Activated CD4-positive, alpha-beta T cell treated with anti-CD3 and anti-CD28 coated beads, Interleukin-2, amount 10 ng/mL, durations not matched to agents 7 days and 5 days (primary cell): ENCODE results near the gene TTLL5. TPM values are rescaled to one million over a fixed set of nuclear protein-coding genes. Genes with fewer than 3 reads are reported as not detected.

Experiments used
- CTCF ChIA-PET: fragments of 350-600 bp; sonication (Branson Sonifier 250); formaldehyde crosslinking; loops from one replicate; lab custom pipeline; 2021; ENCODE audit warnings: antibody characterized with exemption; lab: Charles Lee
- POLR2A ChIA-PET: fragments of 350-600 bp; sonication (Branson Sonifier 250); formaldehyde crosslinking; loops from one replicate; lab custom pipeline; 2021; ENCODE audit warnings: antibody characterized with exemption; lab: Charles Lee
- DNase-seq: peaks from one replicate; pipeline ENCODE4 v3.0.0-alpha.2; 2020
- H3K27ac Mint-ChIP-seq: one replicate; pipeline ENCODE4 v1.8.0; 2021; ENCODE audit warnings: mild to moderate bottlenecking, moderate library complexity, mixed read lengths
- H3K27me3 Mint-ChIP-seq: one replicate; pipeline ENCODE4 v1.8.0; 2021; ENCODE audit warnings: mixed read lengths
- H3K36me3 Mint-ChIP-seq: one replicate; pipeline ENCODE4 v1.8.0; 2021; ENCODE audit warnings: low read depth, mixed read lengths
- H3K4me1 Mint-ChIP-seq: one replicate; pipeline ENCODE4 v1.8.0; 2021; ENCODE audit warnings: mixed read lengths
- H3K4me3 Mint-ChIP-seq: one replicate; pipeline ENCODE4 v1.8.0; 2021; ENCODE audit warnings: mild to moderate bottlenecking, moderate library complexity, mixed read lengths
- H3K9me3 Mint-ChIP-seq: one replicate; pipeline ENCODE4 v1.8.0; 2021; ENCODE audit warnings: mixed read lengths
- total RNA-seq, 2 experiments: library from RNA; stranded (reverse); gene quantifications; one replicate each; pipeline ENCODE4 v1.2.3, GENCODE V29; 2021

TTLL5 gene
- total RNA-seq, 2 experiments from 2014 or later = 33.3 to 43.3 TPM

DNA sequence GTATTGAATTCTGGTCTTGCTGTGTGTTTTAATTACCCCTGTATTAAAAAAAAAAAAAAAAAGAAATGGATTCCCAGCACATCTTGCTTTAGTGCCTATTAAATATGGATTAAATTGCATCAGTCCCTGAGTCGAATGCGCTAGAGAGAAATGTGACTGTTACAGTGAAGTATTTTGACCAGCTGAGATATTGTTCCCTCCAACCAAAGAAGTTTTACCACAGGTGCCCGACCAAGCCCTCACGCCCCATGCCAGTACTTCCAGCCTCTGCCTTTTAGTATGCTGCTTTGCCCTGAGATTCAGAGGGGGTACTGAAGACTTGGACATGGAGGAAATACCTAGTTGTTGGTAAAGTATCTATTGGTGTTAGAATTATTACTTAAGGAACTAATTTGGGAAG, 159.7 kb downstream of the TTLL5 start:
- H3K4me3 Mint-ChIP-seq = no peak overlapping the region
- no peak overlapping the region for H3K27ac Mint-ChIP-seq
- CTCF ChIA-PET = interaction anchor here (0.6 kb wide), 1 partner anchor 35 kb away, joined by 3 read pairs; no protein-coding TSS in a partner anchor
- POLR2A ChIA-PET = no interaction called here
- peaks cover 17% of the 10 kb centered on the region for H3K36me3 Mint-ChIP-seq
- H3K4me1 Mint-ChIP-seq = peaks cover 16% of the 10 kb centered on the region
- no peaks in the 10 kb centered on the region for H3K9me3 Mint-ChIP-seq
- no peak for DNase-seq
- H3K27me3 Mint-ChIP-seq = no peaks in the 10 kb centered on the region

DNA sequence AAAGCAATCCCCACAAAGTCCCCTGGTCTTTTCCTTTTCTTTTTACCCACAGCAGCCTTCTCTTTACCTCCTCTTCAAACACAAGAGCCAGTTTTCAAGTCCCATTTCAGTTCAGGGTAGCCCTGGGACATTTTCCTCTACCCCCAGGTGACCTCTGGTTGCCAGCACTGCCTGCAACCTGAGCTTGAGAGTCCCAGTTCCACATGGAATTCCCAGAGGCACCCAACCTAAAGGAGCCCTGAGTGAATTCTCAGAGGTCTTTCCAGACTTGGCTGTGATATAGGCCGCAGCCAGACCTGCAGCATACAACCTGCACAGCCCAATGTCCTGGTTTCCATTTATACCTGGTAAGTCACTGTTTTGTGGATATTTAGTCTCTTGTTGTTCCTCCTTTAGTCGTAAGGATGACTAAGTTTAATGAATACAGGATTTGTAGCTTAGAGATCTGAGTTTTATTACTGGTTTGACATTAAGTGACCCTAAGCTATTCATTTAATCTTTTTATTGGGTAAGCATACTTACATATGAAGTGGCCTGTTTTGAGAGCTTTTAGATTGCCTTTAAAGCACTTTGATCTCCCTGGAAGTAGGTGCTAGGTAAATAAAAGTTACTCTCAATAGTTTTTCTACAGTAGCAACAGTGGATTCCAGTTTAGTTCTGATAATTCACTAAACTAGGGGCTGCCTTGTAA, 160.9 kb downstream of the TTLL5 start:
- Mint-ChIP-seq H3K36me3 (peaks cover 17% of the 10 kb centered on the region), H3K27ac (no peak overlapping the region), H3K9me3 (no peaks in the 10 kb centered on the region), H3K4me1 (peaks cover 16% of the 10 kb centered on the region), H3K27me3 (no peaks in the 10 kb centered on the region), H3K4me3 (no peak overlapping the region)
- no peak for DNase-seq
- POLR2A ChIA-PET = interaction anchor here (0.6 kb wide), 1 partner anchor 819 kb away, joined by 3 read pairs; the partner anchor contains the start of gene EIF2B2
- CTCF ChIA-PET = interaction anchor here (1.0 kb wide), 2 partner anchors 96 to 113 kb away, joined by 3 read pairs; no protein-coding TSS in a partner anchor

DNA sequence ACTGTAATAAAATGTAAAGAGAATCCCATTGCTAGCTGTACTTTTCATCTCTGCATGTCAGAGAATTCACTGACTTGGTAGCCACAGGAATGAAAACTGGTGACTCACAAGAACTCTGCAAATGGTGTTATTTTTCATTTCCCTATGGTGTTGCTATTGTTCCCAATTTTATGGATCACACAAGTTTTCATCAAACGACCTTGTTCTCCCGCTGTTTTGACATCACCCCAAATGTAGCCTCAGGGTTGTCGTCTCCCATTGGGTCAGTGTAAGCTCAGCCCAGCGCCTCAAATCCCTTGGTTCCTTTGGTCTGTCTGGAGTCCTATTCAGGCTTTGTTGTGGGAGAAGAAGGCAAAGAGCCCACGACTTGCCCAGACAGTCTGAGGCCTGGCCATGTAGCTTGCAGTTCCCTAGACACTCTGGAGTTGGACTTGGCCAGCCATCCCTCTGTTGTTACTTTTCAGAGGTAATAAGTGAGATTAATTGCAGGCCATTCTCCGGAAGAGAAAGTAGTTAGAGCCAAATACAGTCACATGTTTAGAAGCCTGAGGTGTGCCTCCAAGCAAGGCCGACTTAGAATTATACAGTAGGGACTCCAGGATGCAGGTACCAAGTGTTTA, 161.6 kb downstream of the TTLL5 start:
- no peak overlapping the region for H3K27ac Mint-ChIP-seq
- H3K9me3 Mint-ChIP-seq = no peaks in the 10 kb centered on the region
- ChIA-PET POLR2A (interaction anchor here (0.6 kb wide), 1 partner anchor 820 kb away, joined by 3 read pairs; the partner anchor contains the start of gene EIF2B2), CTCF (interaction anchor here (1.0 kb wide), 1 partner anchor 114 kb away, joined by 3 read pairs; no protein-coding TSS in a partner anchor)
- peaks cover 16% of the 10 kb centered on the region for H3K4me1 Mint-ChIP-seq
- no peaks in the 10 kb centered on the region for H3K27me3 Mint-ChIP-seq
- peaks cover 17% of the 10 kb centered on the region for H3K36me3 Mint-ChIP-seq
- no peak for DNase-seq
- H3K4me3 Mint-ChIP-seq = no peak overlapping the region

DNA sequence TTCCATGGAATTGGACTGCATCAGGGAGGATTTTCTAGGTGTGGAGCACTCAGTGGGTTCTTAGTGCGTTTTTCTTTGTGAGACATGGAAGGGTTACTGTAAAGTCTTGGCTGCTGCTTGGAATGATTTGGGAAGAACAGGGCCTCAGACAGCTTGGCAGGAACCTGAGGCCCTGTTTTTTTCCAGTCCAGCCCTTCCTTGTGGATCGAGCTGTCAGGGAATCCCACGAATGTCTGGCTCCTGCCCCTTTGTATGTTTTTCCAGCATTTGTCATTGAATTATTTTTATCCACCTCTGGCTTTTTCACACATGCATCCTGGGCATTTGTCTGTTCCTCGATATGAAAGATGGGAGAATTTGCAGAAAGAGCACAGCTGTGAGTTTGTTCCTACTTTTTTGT, 162.3 kb downstream of the TTLL5 start:
- H3K4me3 Mint-ChIP-seq = no peak overlapping the region
- H3K36me3 Mint-ChIP-seq = peaks cover 17% of the 10 kb centered on the region
- ChIA-PET POLR2A (no interaction called here), CTCF (no interaction called here)
- no peak for DNase-seq
- no peaks in the 10 kb centered on the region for H3K27me3 Mint-ChIP-seq
- no peak overlapping the region for H3K27ac Mint-ChIP-seq
- H3K4me1 Mint-ChIP-seq = peaks cover 16% of the 10 kb centered on the region
- H3K9me3 Mint-ChIP-seq = no peaks in the 10 kb centered on the region

DNA sequence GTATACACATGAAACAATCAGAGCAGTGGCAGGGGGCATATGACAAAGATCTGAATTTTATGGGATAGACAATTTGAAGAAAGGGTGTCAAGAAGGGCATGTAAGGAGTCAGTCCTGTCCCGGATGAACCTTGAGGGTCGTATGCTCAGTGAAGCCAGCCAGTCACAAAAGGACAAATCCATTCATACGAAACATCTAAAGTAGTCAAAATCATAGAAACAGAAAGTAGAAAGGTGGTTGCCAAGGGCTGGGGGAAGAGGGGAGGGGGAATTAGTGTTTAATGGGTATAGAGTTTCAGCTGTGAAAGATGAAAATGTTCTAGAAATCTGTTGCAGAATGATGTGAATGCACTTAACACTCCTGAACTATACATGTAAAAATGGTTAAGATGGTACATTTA, 163.3 kb downstream of the TTLL5 start:
- Mint-ChIP-seq H3K4me1 (peaks cover 16% of the 10 kb centered on the region), H3K9me3 (no peaks in the 10 kb centered on the region), H3K27me3 (no peaks in the 10 kb centered on the region), H3K4me3 (no peak overlapping the region), H3K27ac (no peak overlapping the region), H3K36me3 (peaks cover 17% of the 10 kb centered on the region)
- ChIA-PET CTCF (no interaction called here), POLR2A (no interaction called here)
- no peak for DNase-seq

GRCh38 chr14:75825147-75825592, 164.1 kb downstream of the TTLL5 start:
- Mint-ChIP-seq H3K4me1 (peaks cover 16% of the 10 kb centered on the region), H3K27me3 (no peaks in the 10 kb centered on the region), H3K36me3 (peaks cover 15% of the 10 kb centered on the region), H3K9me3 (no peaks in the 10 kb centered on the region), H3K27ac (no peak overlapping the region), H3K4me3 (no peak overlapping the region)
- POLR2A ChIA-PET = no interaction called here
- CTCF ChIA-PET = no interaction called here
- DNase-seq = no peak

DNA sequence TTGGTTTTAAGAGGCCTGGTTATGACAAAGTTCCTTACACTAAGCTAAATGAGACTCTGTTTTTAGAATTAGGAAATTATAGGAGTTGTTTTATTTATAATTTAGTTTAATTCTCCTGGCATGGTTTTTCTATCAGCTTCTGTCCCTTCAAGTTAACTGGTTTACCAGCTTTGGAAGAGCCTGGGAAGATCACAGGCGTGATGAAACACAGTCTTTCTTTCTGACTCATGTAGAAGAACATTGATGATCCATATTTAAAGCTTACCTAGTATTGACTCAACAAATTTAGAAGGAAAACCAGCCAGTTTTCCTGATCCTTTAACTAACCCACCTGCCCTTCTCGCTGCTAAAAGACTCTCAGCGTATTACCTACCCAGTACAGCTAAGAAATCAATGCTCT, 165.6 kb downstream of the TTLL5 start:
- no peak for DNase-seq
- Mint-ChIP-seq H3K27ac (no peak overlapping the region), H3K36me3 (peaks cover 11% of the 10 kb centered on the region), H3K27me3 (no peaks in the 10 kb centered on the region), H3K9me3 (no peaks in the 10 kb centered on the region), H3K4me3 (no peak overlapping the region), H3K4me1 (peaks cover 26% of the 10 kb centered on the region)
- ChIA-PET CTCF (no interaction called here), POLR2A (interaction anchor here (0.6 kb wide), 1 partner anchor 31 kb away, joined by 3 read pairs; no protein-coding TSS in a partner anchor)

DNA sequence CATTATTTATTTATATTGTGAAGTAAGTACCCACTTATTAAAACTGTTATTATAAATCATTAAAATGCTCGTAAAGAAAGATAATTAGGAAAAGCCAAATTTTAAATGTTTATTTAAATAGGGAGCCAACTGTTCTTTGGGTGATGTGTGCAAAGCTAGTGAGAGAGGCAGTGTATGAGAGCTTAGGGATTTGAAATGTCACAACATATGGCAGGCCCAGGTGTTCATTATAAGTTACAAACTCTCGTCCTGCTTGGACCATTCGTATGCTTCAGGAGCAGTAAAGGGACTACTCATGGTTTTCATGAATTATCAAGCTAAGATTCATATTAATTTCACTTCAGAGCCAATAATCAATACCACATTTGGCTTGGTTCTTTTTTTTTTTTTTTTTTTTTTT, 166.3 kb downstream of the TTLL5 start:
- POLR2A ChIA-PET = interaction anchor here (0.6 kb wide), 1 partner anchor 41 kb away, joined by 4 read pairs; no protein-coding TSS in a partner anchor

GRCh38 chr14:75829316-75829715, 168.3 kb downstream of the TTLL5 start:
- Mint-ChIP-seq H3K27me3 (no peaks in the 10 kb centered on the region), H3K36me3 (peaks cover 12% of the 10 kb centered on the region)

More for the DNA sequence above, 166.3 kb downstream of the TTLL5 start:
- no peaks in the 10 kb centered on the region for H3K27me3 Mint-ChIP-seq
- no peak overlapping the region for H3K4me3 Mint-ChIP-seq
- H3K9me3 Mint-ChIP-seq = no peaks in the 10 kb centered on the region
- CTCF ChIA-PET = interaction anchor here (0.6 kb wide), 2 partner anchors 54 to 618 kb away, joined by 3 read pairs; no protein-coding TSS in a partner anchor
- peaks cover 11% of the 10 kb centered on the region for H3K36me3 Mint-ChIP-seq
- peaks cover 33% of the 10 kb centered on the region for H3K4me1 Mint-ChIP-seq
- no peak for DNase-seq
- H3K27ac Mint-ChIP-seq = no peak overlapping the region

DNA sequence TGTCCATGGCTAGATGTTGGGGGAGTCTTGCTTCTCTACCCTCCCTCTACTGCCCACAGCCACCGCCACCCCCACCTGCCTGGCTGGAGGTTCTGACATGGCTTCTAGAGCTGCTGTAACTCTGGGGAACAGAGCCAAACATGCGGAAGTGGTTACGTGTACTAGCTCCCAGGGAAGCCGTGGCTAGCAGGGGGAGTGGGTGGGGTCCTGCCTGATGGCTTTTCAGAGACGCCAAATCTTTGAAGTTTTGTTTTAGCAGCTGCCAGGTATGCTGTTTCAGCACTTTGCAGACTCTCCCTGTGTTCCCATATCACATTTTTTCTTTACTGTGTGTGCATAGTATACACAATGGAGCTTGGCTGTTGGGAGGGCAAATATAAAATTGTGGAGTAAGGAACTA, 170.4 kb downstream of the TTLL5 start:
- H3K27ac Mint-ChIP-seq = peak overlapping the region; percentile 90
- peak overlapping the region; percentile 12 for H3K4me3 Mint-ChIP-seq
- peaks cover 15% of the 10 kb centered on the region for H3K36me3 Mint-ChIP-seq
- POLR2A ChIA-PET = no interaction called here
- peaks cover 29% of the 10 kb centered on the region for H3K4me1 Mint-ChIP-seq
- CTCF ChIA-PET = interaction anchor here (0.6 to 1.2 kb wide), 2 partner anchors 123 to 151 kb away, joined by 3 read pairs; no protein-coding TSS in a partner anchor
- no peaks in the 10 kb centered on the region for H3K27me3 Mint-ChIP-seq
- DNase-seq = peak; percentile 73
- H3K9me3 Mint-ChIP-seq = no peaks in the 10 kb centered on the region

More at GRCh38 chr14:75829316-75829715, 168.3 kb downstream of the TTLL5 start:
- ChIA-PET CTCF (interaction anchor here (0.7 to 1.3 kb wide), 3 partner anchors 17 to 258 kb away, joined by 3 read pairs; no protein-coding TSS in a partner anchor), POLR2A (no interaction called here)
- H3K4me3 Mint-ChIP-seq = no peak overlapping the region
- no peak overlapping the region for H3K27ac Mint-ChIP-seq
- H3K9me3 Mint-ChIP-seq = no peaks in the 10 kb centered on the region
- H3K4me1 Mint-ChIP-seq = peaks cover 38% of the 10 kb centered on the region
- no peak for DNase-seq

GRCh38 chr14:75831952-75832351, 170.9 kb downstream of the TTLL5 start:
- Mint-ChIP-seq H3K27me3 (no peaks in the 10 kb centered on the region), H3K4me3 (no peak overlapping the region), H3K9me3 (no peaks in the 10 kb centered on the region), H3K27ac (peak overlapping the region; percentile 90), H3K36me3 (peaks cover 15% of the 10 kb centered on the region), H3K4me1 (peaks cover 29% of the 10 kb centered on the region)
- ChIA-PET POLR2A (no interaction called here), CTCF (interaction anchor here (0.6 to 1.2 kb wide), 2 partner anchors 122 to 151 kb away, joined by 3 read pairs; no protein-coding TSS in a partner anchor)
- DNase-seq = no peak

- ChIA-PET POLR2A (interaction anchor here (0.8 kb wide), 1 partner anchor 172 kb away, joined by 3 read pairs; the partner anchor contains the start of genes ERG28 and TTLL5), CTCF (no interaction called here)
- H3K36me3 Mint-ChIP-seq = peaks cover 17% of the 10 kb centered on the region
- H3K4me3 Mint-ChIP-seq = no peak overlapping the region
- peak overlapping the region; percentile 90 for H3K27ac Mint-ChIP-seq
- DNase-seq = no peak
- H3K4me1 Mint-ChIP-seq = peaks cover 29% of the 10 kb centered on the region
- H3K27me3 Mint-ChIP-seq = no peaks in the 10 kb centered on the region
- no peaks in the 10 kb centered on the region for H3K9me3 Mint-ChIP-seq
Measured at GRCh38 chr14:75832621-75833297, 171.7 kb downstream of the TTLL5 start.
